Common myeloid progenitor, CD34-positive (primary cell): ENCODE measurements around the gene FAM187B.
A peak's percentile ranks its signal among the peaks of the same experiment; 100 is the strongest.

Experiments used
- CTCF ChIA-PET: fragments of 350-600 bp; sonication (Branson Sonifier 250); formaldehyde crosslinking; loops from one replicate; lab custom pipeline; 2021; ENCODE audit warnings: antibody characterized with exemption; lab: Charles Lee
- POLR2A ChIA-PET: fragments of 350-600 bp; sonication (Branson Sonifier 250); formaldehyde crosslinking; loops from one replicate; lab custom pipeline; 2021; ENCODE audit warnings: antibody characterized with exemption; lab: Charles Lee
- DNase-seq, 3 donors: peaks; one replicate each; pipeline versions ENCODE4 v3.0.0 to v3.0.0-alpha.2; 2013
- H3K27ac ChIP-seq, 2 experiments: 1 replicate in 1 of 2; 2 replicates in 1 of 2; pipeline ENCODE4 v1.7.0; 2013; ENCODE audit warnings: inconsistent platforms in 2 of 2, low read length in 2 of 2, mild to moderate bottlenecking in 2 of 2, low read depth in 1 of 2, moderate library complexity in 1 of 2; ENCODE audit not compliant: severe bottlenecking in 2 of 2, insufficient read depth in 1 of 2, poor library complexity in 1 of 2
- H3K27me3 ChIP-seq, 5 experiments: replicated peaks in 2 of 5; 1 replicate in 3 of 5; 2 replicates in 2 of 5; pipeline versions ENCODE4 v1.6.1 to v1.7.0; 2013; ENCODE audit warnings: low read length in 4 of 5, mild to moderate bottlenecking in 2 of 5, moderate library complexity in 2 of 5, inconsistent platforms in 1 of 5; ENCODE audit not compliant: insufficient read depth in 5 of 5, control insufficient read depth in 4 of 5
- H3K36me3 ChIP-seq, 4 experiments: 1 replicate in 2 of 4; 2 replicates in 2 of 4; pipeline versions ENCODE4 v1.6.1 to v1.7.0; 2013; ENCODE audit warnings: low read length in 3 of 4, control low read depth in 1 of 4, mild to moderate bottlenecking in 1 of 4; ENCODE audit not compliant: control insufficient read depth in 4 of 4, insufficient read depth in 4 of 4
- H3K4me1 ChIP-seq, 4 experiments: 1 replicate in 3 of 4; 2 replicates in 1 of 4; pipeline versions ENCODE4 v1.6.1 to v1.7.1; 2013; ENCODE audit warnings: low read length in 3 of 4, mild to moderate bottlenecking in 3 of 4, control low read depth in 1 of 4, inconsistent platforms in 1 of 4, moderate library complexity in 1 of 4; ENCODE audit not compliant: control insufficient read depth in 4 of 4, insufficient read depth in 4 of 4; ENCODE audit errors: control extremely low read depth in 1 of 4
- H3K4me3 ChIP-seq, 7 experiments: 1 replicate in 4 of 7; 2 replicates in 3 of 7; pipeline versions ENCODE4 v1.5.1 to v1.7.0; 2013; ENCODE audit warnings: mild to moderate bottlenecking in 7 of 7, low read length in 6 of 7, moderate library complexity in 6 of 7, inconsistent platforms in 2 of 7, low read depth in 2 of 7, control low read depth in 1 of 7; ENCODE audit not compliant: insufficient read depth in 4 of 7, control insufficient read depth in 1 of 7; ENCODE audit errors: extremely low read depth in 1 of 7
- H3K9me3 ChIP-seq, 5 experiments: 1 replicate in 4 of 5; 2 replicates in 1 of 5; pipeline versions ENCODE4 v1.6.1 to v1.7.1; 2013; ENCODE audit warnings: low read length in 4 of 5, mild to moderate bottlenecking in 2 of 5, inconsistent platforms in 1 of 5, low read depth in 1 of 5, moderate library complexity in 1 of 5; ENCODE audit not compliant: control insufficient read depth in 4 of 5, insufficient read depth in 2 of 5; ENCODE audit errors: control extremely low read depth in 1 of 5
- WGBS: methylation state at CpG from one replicate; pipeline ENCODE4 v1.1.5; 2013; ENCODE audit not compliant: insufficient coverage; 5-methylcytosine and 5-hydroxymethylcytosine counted together

Gene FAM187B

GRCh38 chr19:35194012-35194984 is 34.2 kb downstream of the FAM187B start:
- no peak for DNase-seq
- no peaks in the 10 kb centered on the region for H3K27me3 ChIP-seq
- 100% methylated on average over 6 of the region's 9 CpGs for WGBS
- H3K9me3 ChIP-seq, result peaks cover 0 to 2% (median 0%) of the 10 kb centered on the region in 5 experiments
- ChIA-PET POLR2A (interaction anchor here (0.5 kb wide), 1 partner anchor 52 kb away, joined by 3 read pairs; no protein-coding TSS in a partner anchor), CTCF (interaction anchor here (0.6 to 1.5 kb wide), 4 partner anchors 9 to 58 kb away, joined by 3 read pairs; no protein-coding TSS in a partner anchor)
- no peaks in the 10 kb centered on the region for H3K4me1 ChIP-seq
- H3K36me3 ChIP-seq, result no peaks in the 10 kb centered on the region
- no peak overlapping the region for H3K4me3 ChIP-seq
- no peak overlapping the region for H3K27ac ChIP-seq

- CTCF ChIA-PET, result interaction anchor here (1.2 kb wide), 1 partner anchor 15 kb away, joined by 4 read pairs; no protein-coding TSS in a partner anchor
- no peak overlapping the region for H3K27ac ChIP-seq
- H3K36me3 ChIP-seq, result no peaks in the 10 kb centered on the region
- peaks cover 0 to 1% (median under 1%) of the 10 kb centered on the region in 4 experiments for H3K4me1 ChIP-seq
- H3K4me3 ChIP-seq, result no peak overlapping the region
- WGBS, result 100% methylated on average over 1 of the region's 2 CpGs
- POLR2A ChIA-PET, result no interaction called here
- no peaks in the 10 kb centered on the region for H3K27me3 ChIP-seq
- peaks cover 0 to 9% (median 0%) of the 10 kb centered on the region in 5 experiments for H3K9me3 ChIP-seq
- DNase-seq, result no peak
Observed at GRCh38 chr19:35184884-35185283, 43.7 kb downstream of the FAM187B start.

DNA sequence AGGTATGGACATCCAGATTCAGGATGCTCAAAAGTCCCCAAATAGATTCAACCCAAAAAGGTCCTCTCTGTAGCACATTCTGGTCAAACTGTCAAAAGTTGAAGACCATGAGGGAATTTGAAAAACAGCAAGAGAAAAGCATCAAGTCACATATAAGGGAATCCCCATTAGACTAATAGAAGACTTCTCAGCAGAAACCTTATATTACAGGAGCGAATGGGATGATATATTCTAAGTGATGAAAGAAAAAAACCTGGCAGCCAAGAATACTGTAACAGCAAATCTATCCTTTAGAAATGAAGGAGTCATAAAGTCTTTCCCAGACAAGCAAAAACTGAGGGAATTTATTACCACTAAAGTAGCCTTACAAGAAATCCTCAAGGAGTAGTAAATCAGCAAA is 44.3 kb downstream of the FAM187B start:
- H3K9me3 ChIP-seq, result peaks cover 0 to 9% (median 0%) of the 10 kb centered on the region in 5 experiments
- no peak overlapping the region for H3K27ac ChIP-seq
- no peak overlapping the region for H3K4me3 ChIP-seq
- CTCF ChIA-PET, result interaction anchor here (1.2 kb wide), 1 partner anchor 14 kb away, joined by 4 read pairs; no protein-coding TSS in a partner anchor
- no peak for DNase-seq
- WGBS, result no CpG with 5 or more reads among the region's 1 CpG
- H3K36me3 ChIP-seq, result no peaks in the 10 kb centered on the region
- no peaks in the 10 kb centered on the region for H3K27me3 ChIP-seq
- H3K4me1 ChIP-seq, result peaks cover 0 to 7% (median 4%) of the 10 kb centered on the region in 4 experiments
- POLR2A ChIA-PET, result no interaction called here

DNA sequence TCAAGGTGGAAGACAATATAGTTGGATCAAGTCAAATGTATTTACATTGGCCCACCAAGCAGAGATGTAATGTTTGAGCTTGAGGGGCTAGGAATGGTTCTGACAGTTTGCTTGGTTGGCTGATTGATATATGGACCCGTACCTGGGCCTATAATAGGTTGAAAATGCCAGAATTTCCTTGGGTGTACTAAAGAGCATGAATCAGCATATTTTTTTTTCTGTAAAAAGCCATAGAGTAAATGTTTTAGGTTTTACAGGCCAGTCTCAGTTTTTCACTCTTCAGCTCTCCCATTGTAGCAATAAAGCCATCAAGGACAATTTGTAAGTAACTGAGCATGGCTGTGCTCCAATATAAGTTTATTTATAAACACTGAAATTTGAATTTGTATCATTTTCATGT is 47.2 kb downstream of the FAM187B start:
- no peaks in the 10 kb centered on the region for H3K36me3 ChIP-seq
- 50% methylated on average over 1 of the region's 1 CpG for WGBS
- peaks cover 0 to 8% (median 0%) of the 10 kb centered on the region in 5 experiments for H3K9me3 ChIP-seq
- ChIA-PET CTCF (interaction anchor here (1.0 to 2.6 kb wide), 4 partner anchors 9 to 18 kb away, joined by 3 to 11 read pairs (median 6); no protein-coding TSS in a partner anchor), POLR2A (no interaction called here)
- H3K4me1 ChIP-seq, result peaks cover 0 to 7% (median 5%) of the 10 kb centered on the region in 4 experiments
- DNase-seq, result no peak
- H3K4me3 ChIP-seq, result no peak overlapping the region
- no peak overlapping the region for H3K27ac ChIP-seq
- H3K27me3 ChIP-seq, result no peaks in the 10 kb centered on the region

DNA sequence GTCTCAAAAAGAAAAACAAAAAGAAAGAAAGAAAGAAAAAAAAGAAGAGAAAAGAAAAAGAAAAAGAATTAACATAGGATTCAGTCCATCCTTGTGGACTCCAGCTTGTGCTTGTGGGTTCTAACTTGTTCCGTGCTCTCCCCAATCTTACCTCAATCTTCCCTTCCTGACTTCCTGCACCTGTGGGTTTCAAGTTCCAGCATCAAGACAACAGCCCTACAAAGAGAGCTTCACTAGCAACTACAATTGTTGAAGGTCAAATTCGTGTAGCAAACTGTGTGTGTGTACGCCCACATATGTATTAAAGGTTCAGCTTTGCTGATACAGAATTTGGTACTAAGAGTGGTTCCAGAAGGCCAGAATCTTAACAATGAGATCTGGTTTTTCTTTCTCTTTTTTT is 48.7 kb downstream of the FAM187B start:
- POLR2A ChIA-PET, result no interaction called here
- no peaks in the 10 kb centered on the region for H3K27me3 ChIP-seq
- H3K36me3 ChIP-seq, result no peaks in the 10 kb centered on the region
- WGBS, result 0% methylated on average over 2 of the region's 3 CpGs
- DNase-seq, result no peak
- H3K4me3 ChIP-seq, result peak overlapping the region in 1 of 7 experiments; percentile 48
- H3K27ac ChIP-seq, result no peak overlapping the region
- CTCF ChIA-PET, result interaction anchor here (0.5 to 2.6 kb wide), 5 partner anchors 8 to 181 kb away, joined by 3 to 11 read pairs (median 5); no protein-coding TSS in a partner anchor
- peaks cover 0 to 11% (median 8%) of the 10 kb centered on the region in 4 experiments for H3K4me1 ChIP-seq
- H3K9me3 ChIP-seq, result peaks cover 0 to 8% (median 0%) of the 10 kb centered on the region in 5 experiments

- Histone ChIP-seq H3K27ac (no peak overlapping the region), H3K4me3 (no peak overlapping the region), H3K27me3 (no peaks in the 10 kb centered on the region), H3K9me3 (no peaks in the 10 kb centered on the region), H3K4me1 (peaks cover 0 to 11% (median 8%) of the 10 kb centered on the region in 4 experiments), H3K36me3 (no peaks in the 10 kb centered on the region)
- POLR2A ChIA-PET, result no interaction called here
- 95% methylated on average over 2 of the region's 2 CpGs for WGBS
- CTCF ChIA-PET, result interaction anchor here (0.8 to 2.6 kb wide), 4 partner anchors 10 to 88 kb away, joined by 3 to 11 read pairs (median 4); no protein-coding TSS in a partner anchor
- DNase-seq, result no peak
Observed at GRCh38 chr19:35178701-35179100, 49.8 kb downstream of the FAM187B start.
